Activated B cell treated with CpG ODN at 0.5 μM for 24 hours (primary cell): ENCODE results near the gene SEL1L3. TPM values are rescaled to one million over a fixed set of nuclear protein-coding genes. Genes with fewer than 3 reads are reported as not detected.

Experiments used
- ATAC-seq: fragments of 200-7000 bp; cut with Tn5 transposase; one replicate; pipeline ENCODE4 v1.10.0; 2021; ENCODE audit warnings: low read depth, mild to moderate bottlenecking, moderate library complexity
- CTCF ChIA-PET: fragments of 350-600 bp; sonication (Branson Sonifier 250); formaldehyde crosslinking; loops from one replicate; lab custom pipeline; 2021; ENCODE audit warnings: antibody characterized with exemption; lab: Charles Lee
- POLR2A ChIA-PET: fragments of 350-600 bp; sonication (Branson Sonifier 250); formaldehyde crosslinking; loops from one replicate; lab custom pipeline; 2021; ENCODE audit warnings: antibody characterized with exemption; lab: Charles Lee
- DNase-seq: peaks from one replicate; pipeline ENCODE4 v3.0.0; 2022
- H3K27ac Mint-ChIP-seq: one replicate; pipeline ENCODE4 v1.8.0; 2020; ENCODE audit warnings: mixed read lengths
- H3K27me3 Mint-ChIP-seq: one replicate; pipeline ENCODE4 v1.8.0; 2021; ENCODE audit warnings: mixed read lengths
- H3K36me3 Mint-ChIP-seq: one replicate; pipeline ENCODE4 v1.8.0; 2021; ENCODE audit warnings: low read depth, mixed read lengths
- H3K4me1 Mint-ChIP-seq: one replicate; pipeline ENCODE4 v1.8.0; 2021; ENCODE audit warnings: mixed read lengths
- H3K4me3 Mint-ChIP-seq: one replicate; pipeline ENCODE4 v1.8.0; 2020; ENCODE audit warnings: mild to moderate bottlenecking, mixed read lengths
- H3K9me3 Mint-ChIP-seq: one replicate; pipeline ENCODE4 v1.8.0; 2020; ENCODE audit warnings: mixed read lengths
- intact Hi-C: fragments of 100-400 bp; cut with micrococcal nuclease; formaldehyde crosslinking; loops from one replicate; pipeline ENCODE4 v1.15.1; 2024
- total RNA-seq: library from RNA; stranded (reverse); gene quantifications from 2 replicates; pipeline ENCODE4 v1.2.3, GENCODE V29; 2022
- TF ChIP-seq, protein P1 (sequence below): fragments of 200-600 bp; IDR thresholded peaks from one replicate; pipeline ENCODE4 v1.8.0; 2022; ENCODE audit warnings: antibody characterized with exemption, mild to moderate bottlenecking

Gene SEL1L3
- total RNA-seq, 1 donor from 2014 or later: 113 TPM

GRCh38 chr4:25810461-25811373 is 52.1 kb downstream of the SEL1L3 start:
- ATAC-seq (no peak), DNase-seq (no peak)
- Mint-ChIP-seq H3K27ac (no peak overlapping the region), H3K4me1 (no peaks in the 10 kb centered on the region), H3K27me3 (no peaks in the 10 kb centered on the region), H3K4me3 (no peak overlapping the region), H3K9me3 (no peaks in the 10 kb centered on the region), H3K36me3 (peaks cover 87% of the 10 kb centered on the region)
- intact Hi-C loops: no loop called here
- CTCF ChIA-PET: interaction anchor here (1.4 kb wide), 1 partner anchor 10 kb away, joined by 3 read pairs; no protein-coding TSS in a partner anchor
- POLR2A ChIA-PET: no interaction called here
- TF ChIP-seq, protein P1, sequence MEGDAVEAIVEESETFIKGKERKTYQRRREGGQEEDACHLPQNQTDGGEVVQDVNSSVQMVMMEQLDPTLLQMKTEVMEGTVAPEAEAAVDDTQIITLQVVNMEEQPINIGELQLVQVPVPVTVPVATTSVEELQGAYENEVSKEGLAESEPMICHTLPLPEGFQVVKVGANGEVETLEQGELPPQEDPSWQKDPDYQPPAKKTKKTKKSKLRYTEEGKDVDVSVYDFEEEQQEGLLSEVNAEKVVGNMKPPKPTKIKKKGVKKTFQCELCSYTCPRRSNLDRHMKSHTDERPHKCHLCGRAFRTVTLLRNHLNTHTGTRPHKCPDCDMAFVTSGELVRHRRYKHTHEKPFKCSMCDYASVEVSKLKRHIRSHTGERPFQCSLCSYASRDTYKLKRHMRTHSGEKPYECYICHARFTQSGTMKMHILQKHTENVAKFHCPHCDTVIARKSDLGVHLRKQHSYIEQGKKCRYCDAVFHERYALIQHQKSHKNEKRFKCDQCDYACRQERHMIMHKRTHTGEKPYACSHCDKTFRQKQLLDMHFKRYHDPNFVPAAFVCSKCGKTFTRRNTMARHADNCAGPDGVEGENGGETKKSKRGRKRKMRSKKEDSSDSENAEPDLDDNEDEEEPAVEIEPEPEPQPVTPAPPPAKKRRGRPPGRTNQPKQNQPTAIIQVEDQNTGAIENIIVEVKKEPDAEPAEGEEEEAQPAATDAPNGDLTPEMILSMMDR: no peak

GRCh38 chr4:25809996-25810395 is 52.8 kb downstream of the SEL1L3 start:
- POLR2A ChIA-PET: no interaction called here
- H3K4me1 Mint-ChIP-seq: no peaks in the 10 kb centered on the region
- no peak for DNase-seq
- H3K27ac Mint-ChIP-seq: no peak overlapping the region
- CTCF ChIA-PET: no interaction called here
- H3K4me3 Mint-ChIP-seq: no peak overlapping the region
- H3K27me3 Mint-ChIP-seq: no peaks in the 10 kb centered on the region
- no peak for ATAC-seq
- intact Hi-C loops: no loop called here
- TF ChIP-seq, protein P1: no peak
- H3K36me3 Mint-ChIP-seq: peaks cover 87% of the 10 kb centered on the region
- no peaks in the 10 kb centered on the region for H3K9me3 Mint-ChIP-seq

- intact Hi-C loops: no loop called here
- Mint-ChIP-seq H3K27ac (no peak overlapping the region), H3K9me3 (no peaks in the 10 kb centered on the region), H3K4me3 (no peak overlapping the region), H3K27me3 (no peaks in the 10 kb centered on the region), H3K4me1 (no peaks in the 10 kb centered on the region), H3K36me3 (peaks cover 88% of the 10 kb centered on the region)
- POLR2A ChIA-PET: no interaction called here
- DNase-seq (no peak), ATAC-seq (no peak)
- TF ChIP-seq, protein P1: no peak
- CTCF ChIA-PET: no interaction called here
These were observed 55.6 kb downstream of the SEL1L3 start for GRCh38 chr4:25807102-25807728.

DNA sequence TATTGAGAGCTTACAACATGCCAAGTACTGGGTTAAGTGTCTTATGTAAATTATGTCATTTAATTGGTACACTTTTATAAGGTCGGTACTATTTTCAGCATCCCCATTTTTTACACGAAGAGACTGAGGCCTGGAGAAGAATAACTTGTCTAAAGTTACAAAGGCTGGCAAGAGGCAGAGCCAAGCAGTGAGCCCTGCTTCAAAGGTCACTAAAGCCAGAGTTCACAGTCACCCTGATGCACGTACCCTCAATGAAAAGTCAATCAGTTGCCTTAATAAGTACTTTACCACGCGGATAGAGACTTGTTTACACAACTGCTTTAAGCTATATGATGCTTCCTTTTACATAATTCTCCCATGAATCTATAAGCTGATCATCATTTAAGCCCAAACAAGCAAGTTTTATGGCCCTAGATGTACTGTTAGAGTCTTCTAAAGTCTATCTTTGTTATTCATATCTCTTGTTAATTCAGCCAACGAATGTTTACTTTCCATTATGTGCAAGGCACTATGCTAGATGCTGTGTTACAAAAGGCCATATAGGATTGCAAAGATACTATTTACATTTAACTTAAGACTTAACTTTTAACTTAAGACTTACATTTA is 57.4 kb downstream of the SEL1L3 start:
- DNase-seq (no peak), ATAC-seq (no peak)
- Mint-ChIP-seq H3K27me3 (no peaks in the 10 kb centered on the region), H3K4me1 (no peaks in the 10 kb centered on the region), H3K9me3 (no peaks in the 10 kb centered on the region), H3K4me3 (no peak overlapping the region), H3K36me3 (peaks cover 83% of the 10 kb centered on the region), H3K27ac (no peak overlapping the region)
- ChIA-PET POLR2A (no interaction called here), CTCF (no interaction called here)
- TF ChIP-seq, protein P1: no peak
- intact Hi-C loops: no loop called here

GRCh38 chr4:25803720-25804225 is 59.0 kb downstream of the SEL1L3 start:
- ATAC-seq: no peak
- Mint-ChIP-seq H3K4me1 (no peaks in the 10 kb centered on the region), H3K27me3 (no peaks in the 10 kb centered on the region), H3K36me3 (peaks cover 88% of the 10 kb centered on the region), H3K4me3 (no peak overlapping the region), H3K9me3 (no peaks in the 10 kb centered on the region), H3K27ac (no peak overlapping the region)
- no peak for DNase-seq
- intact Hi-C loops: no loop called here
- TF ChIP-seq, protein P1: no peak
- CTCF ChIA-PET: no interaction called here
- POLR2A ChIA-PET: no interaction called here
